WTC11 (cell line): ENCODE data around the gene SRGAP1.

ENCODE experiments used
- CBFB ChIP-seq: sonication (generic); formaldehyde crosslinking; IDR thresholded peaks from 2 replicates; pipeline ENCODE4 v1.8.1; 2022; ENCODE audit warnings: mild to moderate bottlenecking, low read depth, missing genetic modification reagents
- CTCF ChIP-seq: fragments of 200-600 bp; IDR thresholded peaks from 2 replicates; pipeline ENCODE4 v1.8.0; 2022; ENCODE audit warnings: antibody characterized with exemption
- E2F1 ChIP-seq: sonication (generic); formaldehyde crosslinking; IDR thresholded peaks from 2 replicates; pipeline ENCODE4 v1.8.0; 2022; ENCODE audit warnings: mild to moderate bottlenecking, missing genetic modification reagents
- IRF1 ChIP-seq: sonication (generic); formaldehyde crosslinking; IDR thresholded peaks from 2 replicates; pipeline ENCODE4 v1.8.0; 2023; ENCODE audit warnings: missing genetic modification reagents
- MAX ChIP-seq: sonication (generic); formaldehyde crosslinking; IDR thresholded peaks from 2 replicates; pipeline ENCODE4 v1.8.0; 2022; ENCODE audit warnings: mild to moderate bottlenecking, missing genetic modification reagents
- NFE2L1 ChIP-seq: sonication (generic); formaldehyde crosslinking; IDR thresholded peaks from 2 replicates; pipeline ENCODE4 v1.8.1; 2023; ENCODE audit warnings: missing genetic modification reagents
- NFYB ChIP-seq: sonication (generic); formaldehyde crosslinking; conservative IDR thresholded peaks from 2 replicates; pipeline ENCODE4 v1.8.0; 2022; ENCODE audit warnings: low read depth, missing genetic modification reagents
- PREB ChIP-seq: sonication (generic); formaldehyde crosslinking; IDR thresholded peaks from 2 replicates; pipeline ENCODE4 v1.8.1; 2022; ENCODE audit warnings: mild to moderate bottlenecking, missing genetic modification reagents, moderate library complexity, borderline replicate concordance
- PRRX2 ChIP-seq: fragments of 250-450 bp; sonication (Bioruptor Pico); IDR thresholded peaks from 2 replicates; pipeline ENCODE4 v1.8.0; 2021; ENCODE audit warnings: mild to moderate bottlenecking
- SP1 ChIP-seq: sonication (generic); formaldehyde crosslinking; conservative IDR thresholded peaks from 2 replicates; pipeline ENCODE4 v1.8.1; 2022; ENCODE audit warnings: missing genetic modification reagents
- STAT6 ChIP-seq: sonication (generic); formaldehyde crosslinking; conservative IDR thresholded peaks from 2 replicates; pipeline ENCODE4 v1.8.1; 2023; ENCODE audit warnings: mild to moderate bottlenecking, low read depth, missing genetic modification reagents, moderate library complexity
- TP53 ChIP-seq: sonication (generic); formaldehyde crosslinking; IDR thresholded peaks from 2 replicates; pipeline ENCODE4 v1.8.1; 2023; ENCODE audit warnings: mild to moderate bottlenecking, missing genetic modification reagents
- USF1 ChIP-seq: sonication (generic); formaldehyde crosslinking; IDR thresholded peaks from 2 replicates; pipeline ENCODE4 v1.8.0; 2022; ENCODE audit warnings: mild to moderate bottlenecking, missing genetic modification reagents
- ZNF425 ChIP-seq: fragments of 250-450 bp; sonication (Bioruptor Pico); conservative IDR thresholded peaks from 2 replicates; pipeline ENCODE4 v1.9.0; 2021; ENCODE audit warnings: mild to moderate bottlenecking

- no peak for TF ChIP-seq CTCF
- TF ChIP-seq PREB = no peak
- no peak for TF ChIP-seq PRRX2
- TF ChIP-seq NFE2L1 (CRISPR knock-in tag) = no peak
- TF ChIP-seq IRF1 (CRISPR knock-in tag) = no peak
- TF ChIP-seq TP53 = no peak
- TF ChIP-seq ZNF425 (CRISPR knock-in tag) = no peak
- no peak for TF ChIP-seq E2F1 (CRISPR knock-in tag)
- no peak for TF ChIP-seq NFYB (CRISPR knock-in tag)
- no peak for TF ChIP-seq CBFB (CRISPR knock-in tag)
- TF ChIP-seq MAX (CRISPR knock-in tag) = no peak
- TF ChIP-seq USF1 (CRISPR knock-in tag) = no peak
- no peak for TF ChIP-seq STAT6
- no peak for TF ChIP-seq SP1 (CRISPR knock-in tag)
Observed at GRCh38 chr12:63965936-63966605, 121.6 kb downstream of the SRGAP1 start.
